Upper lobe of left lung (tissue), 4 donors: Measurements from ENCODE around the gene DGKZ.
A peak's percentile ranks its signal among the peaks of the same experiment; 100 is the strongest.

Source experiments
- EP300 ChIP-seq, 4 donors: sonication (generic); formaldehyde crosslinking; IDR thresholded peaks; one replicate each; pipeline ENCODE4 v1.5.1; 2017; ENCODE audit warnings: antibody characterized with exemption in 4 of 4, control low read depth in 2 of 4
- POLR2A ChIP-seq, 4 donors: fragments of 450-650 bp; IDR thresholded peaks; one replicate each; pipeline ENCODE4 v1.5.1; 2016 to 2017; ENCODE audit warnings: antibody characterized with exemption in 4 of 4, mild to moderate bottlenecking in 2 of 4
- POLR2AphosphoS5 ChIP-seq, 2 donors: sonication (generic); formaldehyde crosslinking; IDR thresholded peaks; one replicate each; pipeline ENCODE4 v1.5.1; 2017; ENCODE audit warnings: antibody characterized with exemption in 2 of 2
- TF ChIP-seq, protein P1 (sequence below), 6 experiments: fragments of 450-650 bp in 4 of 6; fragments of 200-600 bp in 2 of 6; sonication (generic) in 2 of 6; IDR thresholded peaks; one replicate each; pipeline ENCODE4 v1.5.1; 2016 to 2019; ENCODE audit warnings: antibody characterized with exemption in 6 of 6

- TF ChIP-seq POLR2AphosphoS5 (IDR thresholded peaks at IDR 0.05) (no peak), POLR2A (IDR thresholded peaks at IDR 0.05) (no peak), EP300 (IDR thresholded peaks at IDR 0.05) (no peak)
- TF ChIP-seq, protein P1, sequence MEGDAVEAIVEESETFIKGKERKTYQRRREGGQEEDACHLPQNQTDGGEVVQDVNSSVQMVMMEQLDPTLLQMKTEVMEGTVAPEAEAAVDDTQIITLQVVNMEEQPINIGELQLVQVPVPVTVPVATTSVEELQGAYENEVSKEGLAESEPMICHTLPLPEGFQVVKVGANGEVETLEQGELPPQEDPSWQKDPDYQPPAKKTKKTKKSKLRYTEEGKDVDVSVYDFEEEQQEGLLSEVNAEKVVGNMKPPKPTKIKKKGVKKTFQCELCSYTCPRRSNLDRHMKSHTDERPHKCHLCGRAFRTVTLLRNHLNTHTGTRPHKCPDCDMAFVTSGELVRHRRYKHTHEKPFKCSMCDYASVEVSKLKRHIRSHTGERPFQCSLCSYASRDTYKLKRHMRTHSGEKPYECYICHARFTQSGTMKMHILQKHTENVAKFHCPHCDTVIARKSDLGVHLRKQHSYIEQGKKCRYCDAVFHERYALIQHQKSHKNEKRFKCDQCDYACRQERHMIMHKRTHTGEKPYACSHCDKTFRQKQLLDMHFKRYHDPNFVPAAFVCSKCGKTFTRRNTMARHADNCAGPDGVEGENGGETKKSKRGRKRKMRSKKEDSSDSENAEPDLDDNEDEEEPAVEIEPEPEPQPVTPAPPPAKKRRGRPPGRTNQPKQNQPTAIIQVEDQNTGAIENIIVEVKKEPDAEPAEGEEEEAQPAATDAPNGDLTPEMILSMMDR (IDR thresholded peaks at IDR 0.05): peak in 3 of 6 experiments; percentile 12 to 28 (median 14)
Measured at GRCh38 chr11:46391578-46392420, 44.5 kb downstream of the DGKZ start, which contains the start of gene CHRM4.
